ENCODE results near the gene MTX3.

GRCh38 chr5:79934681-79935080 is 56.4 kb downstream of the MTX3 start:
- no peak for TF ChIP-seq POLR2A (IDR thresholded peaks at IDR 0.05)
- TF ChIP-seq, protein P1, sequence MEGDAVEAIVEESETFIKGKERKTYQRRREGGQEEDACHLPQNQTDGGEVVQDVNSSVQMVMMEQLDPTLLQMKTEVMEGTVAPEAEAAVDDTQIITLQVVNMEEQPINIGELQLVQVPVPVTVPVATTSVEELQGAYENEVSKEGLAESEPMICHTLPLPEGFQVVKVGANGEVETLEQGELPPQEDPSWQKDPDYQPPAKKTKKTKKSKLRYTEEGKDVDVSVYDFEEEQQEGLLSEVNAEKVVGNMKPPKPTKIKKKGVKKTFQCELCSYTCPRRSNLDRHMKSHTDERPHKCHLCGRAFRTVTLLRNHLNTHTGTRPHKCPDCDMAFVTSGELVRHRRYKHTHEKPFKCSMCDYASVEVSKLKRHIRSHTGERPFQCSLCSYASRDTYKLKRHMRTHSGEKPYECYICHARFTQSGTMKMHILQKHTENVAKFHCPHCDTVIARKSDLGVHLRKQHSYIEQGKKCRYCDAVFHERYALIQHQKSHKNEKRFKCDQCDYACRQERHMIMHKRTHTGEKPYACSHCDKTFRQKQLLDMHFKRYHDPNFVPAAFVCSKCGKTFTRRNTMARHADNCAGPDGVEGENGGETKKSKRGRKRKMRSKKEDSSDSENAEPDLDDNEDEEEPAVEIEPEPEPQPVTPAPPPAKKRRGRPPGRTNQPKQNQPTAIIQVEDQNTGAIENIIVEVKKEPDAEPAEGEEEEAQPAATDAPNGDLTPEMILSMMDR (IDR thresholded peaks at IDR 0.05), result no peak

Measured in thyroid gland (tissue), 4 donors.